Measurements from ENCODE around the gene C1QTNF8.

C1QTNF8 gene

DNA sequence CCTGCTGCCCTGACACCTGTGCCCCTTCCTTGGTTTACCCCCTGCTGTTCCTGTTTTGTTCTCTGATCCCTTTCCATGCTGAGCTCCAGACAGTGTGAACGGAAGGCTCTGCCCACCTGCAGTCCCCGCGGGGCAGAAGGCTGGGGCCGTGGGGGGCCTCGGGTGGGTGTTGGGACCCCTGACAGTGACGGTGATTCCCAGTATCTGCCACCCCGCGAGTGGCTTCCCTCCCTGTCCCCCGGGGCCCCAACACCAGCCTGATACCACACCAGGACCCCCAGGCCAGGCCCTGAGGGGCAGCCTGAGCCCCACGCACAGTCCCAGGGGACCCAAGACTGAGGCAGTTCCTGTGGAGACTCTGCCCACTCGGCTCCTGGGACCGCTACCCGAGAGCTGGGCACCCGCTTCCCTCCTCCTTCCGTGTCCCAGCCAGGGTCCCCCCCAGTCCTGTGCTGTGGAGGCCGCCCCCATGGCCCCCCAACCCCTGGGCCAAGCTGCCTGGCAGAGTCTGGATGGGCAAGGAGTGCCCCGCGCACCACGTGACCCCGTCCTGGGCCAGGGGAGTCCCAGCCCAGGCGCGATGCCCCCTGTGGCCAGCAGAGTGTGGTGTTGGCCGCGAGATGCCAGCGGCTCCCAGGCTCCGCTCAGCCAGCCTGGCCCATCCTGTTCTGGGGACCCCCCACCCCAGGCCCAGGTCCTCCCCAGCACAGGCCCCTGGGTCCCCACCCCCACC is 10.0 kb upstream of the C1QTNF8 start:
- H3K4me3 Mint-ChIP-seq = no peak overlapping the region
- H3K9me3 Mint-ChIP-seq = no peaks in the 10 kb centered on the region
- H3K36me3 Mint-ChIP-seq = no peaks in the 10 kb centered on the region
- no peaks in the 10 kb centered on the region for H3K4me1 Mint-ChIP-seq
- H3K27ac Mint-ChIP-seq = no peak overlapping the region
- peaks cover 3% of the 10 kb centered on the region for H3K27me3 Mint-ChIP-seq

DNA sequence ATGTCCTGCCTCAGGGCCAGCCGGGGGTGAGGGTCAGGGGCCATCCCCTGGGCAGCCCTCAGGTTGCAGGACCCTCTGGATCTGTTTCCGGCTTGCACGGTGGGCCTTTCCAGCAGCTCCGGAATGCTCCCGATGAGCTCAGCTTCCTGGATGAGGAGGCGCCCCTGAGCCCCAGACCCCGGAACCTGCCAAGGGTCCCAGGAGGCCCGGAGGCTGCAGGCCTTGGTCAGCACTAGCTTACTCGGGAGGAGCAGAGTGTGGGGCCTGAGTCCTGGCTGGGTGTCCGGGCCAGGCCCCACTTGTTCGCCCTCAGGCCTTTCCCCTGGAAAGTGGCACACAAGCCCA is 7.6 kb upstream of the C1QTNF8 start:
- H3K27ac Mint-ChIP-seq = no peak overlapping the region
- no peak overlapping the region for H3K4me3 Mint-ChIP-seq
- no peaks in the 10 kb centered on the region for H3K4me1 Mint-ChIP-seq
- H3K27me3 Mint-ChIP-seq = peaks cover 3% of the 10 kb centered on the region
- no peaks in the 10 kb centered on the region for H3K9me3 Mint-ChIP-seq
- H3K36me3 Mint-ChIP-seq = no peaks in the 10 kb centered on the region

DNA sequence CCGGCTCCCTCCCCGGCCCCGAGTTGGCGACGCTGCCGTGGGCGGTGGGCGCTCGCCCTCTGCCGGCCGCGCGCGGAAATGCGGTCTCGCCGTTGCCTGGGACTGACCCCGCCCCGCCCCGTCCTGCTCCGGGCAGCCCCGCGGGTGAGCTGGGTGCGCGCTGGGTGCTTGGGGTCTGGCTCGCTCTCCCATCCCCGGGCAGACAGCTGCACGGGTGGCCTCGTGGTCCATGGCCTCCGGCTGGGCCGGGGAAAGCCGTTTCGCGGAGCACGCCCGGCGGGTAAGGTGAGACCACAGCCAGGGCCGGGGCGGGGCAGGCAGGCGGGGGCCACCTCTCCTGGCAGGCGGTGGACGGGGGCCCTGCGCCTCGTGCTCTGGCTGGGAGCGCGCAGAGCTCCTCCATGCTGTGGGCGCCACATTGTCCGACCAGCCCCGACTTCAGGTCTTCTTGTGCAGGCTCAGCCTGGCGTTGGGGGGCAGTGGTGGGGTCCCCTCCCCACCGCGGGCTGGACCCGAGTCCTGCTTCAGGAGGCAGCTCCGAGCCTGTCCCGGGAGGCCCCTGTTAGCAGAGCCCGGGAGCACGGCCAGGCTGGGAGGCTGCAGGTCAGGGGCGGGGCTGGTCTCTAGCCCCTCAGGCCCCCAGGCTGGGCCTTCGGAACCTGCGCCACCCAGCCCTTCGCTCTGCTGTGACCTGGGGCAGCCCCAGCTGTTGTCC is 7.0 kb upstream of the C1QTNF8 start:
- H3K4me1 Mint-ChIP-seq = no peaks in the 10 kb centered on the region
- no peak overlapping the region for H3K27ac Mint-ChIP-seq
- H3K4me3 Mint-ChIP-seq = no peak overlapping the region
- no peaks in the 10 kb centered on the region for H3K36me3 Mint-ChIP-seq
- H3K27me3 Mint-ChIP-seq = peaks cover 3% of the 10 kb centered on the region
- H3K9me3 Mint-ChIP-seq = no peaks in the 10 kb centered on the region

DNA sequence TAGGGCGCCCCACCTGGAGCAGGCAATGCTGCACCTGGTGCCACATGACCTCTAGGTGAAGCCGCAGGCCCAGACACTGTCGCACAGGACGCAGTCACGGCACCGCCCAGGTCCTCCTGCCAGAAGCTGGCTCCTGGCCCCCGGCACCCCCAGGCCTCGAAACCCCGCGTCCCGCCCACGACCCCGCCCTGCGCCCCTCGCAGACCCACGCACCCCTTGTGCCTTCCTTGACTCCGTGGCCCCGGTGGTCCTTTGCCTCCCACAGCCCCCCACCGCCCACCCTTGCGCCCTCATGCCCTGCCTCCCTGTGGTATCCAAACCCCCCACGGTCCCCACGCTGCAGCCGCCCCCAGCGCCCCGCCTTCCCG is 6.3 kb upstream of the C1QTNF8 start:
- H3K27ac Mint-ChIP-seq = no peak overlapping the region
- no peaks in the 10 kb centered on the region for H3K36me3 Mint-ChIP-seq
- no peaks in the 10 kb centered on the region for H3K9me3 Mint-ChIP-seq
- H3K4me1 Mint-ChIP-seq = no peaks in the 10 kb centered on the region
- peaks cover 3% of the 10 kb centered on the region for H3K27me3 Mint-ChIP-seq
- H3K4me3 Mint-ChIP-seq = no peak overlapping the region

DNA sequence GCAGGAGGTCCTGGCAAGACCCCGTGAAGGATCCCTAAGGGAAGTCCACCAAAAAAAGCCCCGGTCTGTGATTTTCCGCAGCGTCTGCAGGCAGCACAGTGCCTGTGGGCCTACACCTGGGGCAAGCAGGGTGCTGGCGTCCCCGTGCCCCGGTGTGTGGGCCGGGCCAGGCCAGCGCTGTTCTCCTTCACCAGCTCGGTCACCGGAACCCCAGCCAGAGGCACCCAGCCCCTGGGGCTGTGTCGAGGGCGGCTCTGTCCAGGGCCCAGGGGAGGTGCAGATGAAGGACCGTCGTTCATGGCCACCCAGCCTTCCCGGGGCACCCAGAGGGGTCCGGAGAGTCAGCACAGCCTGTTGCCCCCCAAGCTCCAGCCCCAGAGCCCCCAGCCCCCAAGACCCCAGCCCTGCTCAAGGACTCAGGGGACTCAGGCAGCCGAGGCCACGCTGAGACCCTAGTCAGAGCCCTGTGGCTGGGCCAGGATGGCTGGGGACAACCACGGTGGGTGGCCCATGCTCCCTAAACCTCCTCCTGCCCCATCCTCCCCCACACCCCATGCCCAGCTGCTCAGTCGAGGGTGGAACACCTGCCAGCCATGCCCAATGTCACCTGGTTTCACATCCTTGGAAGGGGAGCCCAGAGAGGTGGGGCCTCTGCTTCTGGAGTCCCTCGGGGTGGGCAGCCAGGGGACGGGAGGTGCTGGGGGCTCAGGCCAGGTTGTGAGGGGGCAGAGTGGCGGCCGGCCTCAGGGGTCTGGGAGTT is 5.7 kb upstream of the C1QTNF8 start:
- Mint-ChIP-seq H3K36me3 (no peaks in the 10 kb centered on the region), H3K9me3 (no peaks in the 10 kb centered on the region), H3K27me3 (peaks cover 3% of the 10 kb centered on the region)

DNA sequence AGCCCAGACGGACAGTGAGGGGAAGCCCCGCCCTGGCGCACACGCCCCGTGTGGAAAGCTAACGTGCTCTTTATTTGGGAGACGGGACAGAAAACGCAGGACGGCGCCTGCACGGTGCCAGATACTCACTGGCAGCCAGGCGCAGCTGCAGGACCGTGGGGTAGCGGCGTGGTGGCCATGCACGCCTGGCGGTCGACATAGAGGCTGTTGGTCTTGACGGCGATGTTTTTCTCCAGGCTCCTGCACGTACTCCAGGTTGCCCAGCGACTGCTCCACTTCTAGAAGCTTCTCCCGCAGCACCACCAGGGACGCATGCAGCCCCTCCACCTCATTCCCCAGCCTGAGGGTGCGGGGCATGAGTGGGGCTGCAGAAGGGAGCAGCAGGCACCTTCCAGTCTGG is 5.1 kb upstream of the C1QTNF8 start:
- no peaks in the 10 kb centered on the region for H3K9me3 Mint-ChIP-seq
- no peaks in the 10 kb centered on the region for H3K36me3 Mint-ChIP-seq
- no peaks in the 10 kb centered on the region for H3K4me1 Mint-ChIP-seq
- H3K27ac Mint-ChIP-seq = no peak overlapping the region
- H3K27me3 Mint-ChIP-seq = peaks cover 3% of the 10 kb centered on the region
- H3K4me3 Mint-ChIP-seq = no peak overlapping the region

More for the DNA sequence above, 5.7 kb upstream of the C1QTNF8 start:
- Mint-ChIP-seq H3K27ac (no peak overlapping the region), H3K4me3 (no peak overlapping the region), H3K4me1 (no peaks in the 10 kb centered on the region)

DNA sequence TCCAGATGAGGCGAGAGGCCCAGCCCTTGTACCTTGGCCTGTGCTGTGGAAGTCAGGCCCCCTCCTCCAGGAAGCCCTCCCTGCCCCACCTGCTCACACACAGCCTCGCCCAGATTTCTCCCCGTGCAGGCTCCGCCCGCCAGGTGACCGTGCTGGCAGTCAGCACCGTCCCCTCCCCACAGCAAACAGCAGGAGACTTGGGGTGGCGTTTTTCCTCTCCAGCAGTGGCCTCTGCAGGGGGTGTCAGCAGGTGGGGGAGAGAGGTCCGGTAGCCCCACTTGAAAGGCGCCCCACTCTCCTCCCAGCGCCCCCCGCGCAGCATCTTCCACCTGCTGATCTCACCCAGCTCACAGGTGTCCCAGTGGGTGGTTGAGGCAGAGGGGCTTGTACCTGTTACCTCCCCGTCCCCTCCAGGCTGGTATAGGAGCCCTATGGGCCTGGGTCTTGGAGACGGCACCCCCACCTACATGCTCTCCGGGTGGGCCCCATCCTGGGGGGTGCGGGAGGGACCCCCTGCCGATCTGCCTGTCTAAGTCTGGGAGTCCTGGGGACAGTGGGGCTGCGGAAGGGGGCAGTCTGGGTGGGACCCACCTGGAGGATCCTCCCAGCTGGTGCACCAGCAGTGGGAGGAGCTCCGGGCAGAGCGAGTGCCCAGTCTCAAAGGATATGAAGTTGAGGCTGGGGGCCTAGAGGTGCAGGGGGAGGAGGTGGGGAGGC is 4.2 kb upstream of the C1QTNF8 start:
- Mint-ChIP-seq H3K27ac (no peak overlapping the region), H3K36me3 (no peaks in the 10 kb centered on the region), H3K9me3 (no peaks in the 10 kb centered on the region), H3K4me1 (no peaks in the 10 kb centered on the region), H3K27me3 (peaks cover 3% of the 10 kb centered on the region), H3K4me3 (no peak overlapping the region)

DNA sequence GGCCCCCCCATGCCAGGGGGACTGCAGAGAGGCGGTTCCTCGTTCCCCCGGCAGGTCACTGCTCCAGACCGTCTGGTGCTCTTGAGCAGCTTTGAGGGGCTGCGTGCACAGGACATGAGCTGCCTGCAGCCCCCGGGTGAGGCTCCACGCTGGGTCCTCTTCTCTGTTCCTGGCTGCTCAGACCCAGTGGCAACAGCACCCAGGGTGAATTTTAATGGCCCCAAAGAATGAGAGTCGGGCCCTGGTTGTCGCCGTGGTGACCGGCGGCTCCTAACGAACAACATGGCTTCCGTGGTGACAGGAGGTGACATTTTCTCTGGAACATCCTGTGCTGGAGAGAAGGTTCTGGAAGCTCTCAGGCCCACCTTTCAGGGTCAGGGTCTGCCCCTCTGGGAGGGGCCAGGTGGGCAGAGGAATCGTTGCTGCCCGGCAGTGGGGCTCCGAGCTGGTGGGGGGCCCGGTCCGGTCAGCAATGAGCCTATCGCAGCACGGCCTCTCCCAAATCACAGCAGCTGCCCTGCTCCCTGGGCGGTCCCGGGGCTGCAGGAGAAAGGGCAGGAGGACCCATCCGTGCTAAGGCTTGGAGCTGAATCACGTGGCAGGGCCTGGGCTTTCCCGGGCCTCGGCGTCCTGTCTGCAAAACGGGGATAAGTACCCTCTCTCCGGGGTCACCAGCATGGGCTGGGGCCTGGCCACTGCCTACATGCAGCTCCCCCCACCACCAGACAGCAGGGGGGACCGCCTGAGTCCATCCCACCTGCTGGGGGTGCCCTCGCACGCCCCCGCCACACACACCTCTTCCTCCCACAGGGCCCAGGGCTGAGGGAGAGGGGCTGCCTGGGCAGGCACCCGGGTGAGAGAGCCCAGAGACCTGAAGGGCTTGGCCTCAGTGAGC is 3.4 kb upstream of the C1QTNF8 start:
- Mint-ChIP-seq H3K4me3 (no peak overlapping the region), H3K9me3 (no peaks in the 10 kb centered on the region)

DNA sequence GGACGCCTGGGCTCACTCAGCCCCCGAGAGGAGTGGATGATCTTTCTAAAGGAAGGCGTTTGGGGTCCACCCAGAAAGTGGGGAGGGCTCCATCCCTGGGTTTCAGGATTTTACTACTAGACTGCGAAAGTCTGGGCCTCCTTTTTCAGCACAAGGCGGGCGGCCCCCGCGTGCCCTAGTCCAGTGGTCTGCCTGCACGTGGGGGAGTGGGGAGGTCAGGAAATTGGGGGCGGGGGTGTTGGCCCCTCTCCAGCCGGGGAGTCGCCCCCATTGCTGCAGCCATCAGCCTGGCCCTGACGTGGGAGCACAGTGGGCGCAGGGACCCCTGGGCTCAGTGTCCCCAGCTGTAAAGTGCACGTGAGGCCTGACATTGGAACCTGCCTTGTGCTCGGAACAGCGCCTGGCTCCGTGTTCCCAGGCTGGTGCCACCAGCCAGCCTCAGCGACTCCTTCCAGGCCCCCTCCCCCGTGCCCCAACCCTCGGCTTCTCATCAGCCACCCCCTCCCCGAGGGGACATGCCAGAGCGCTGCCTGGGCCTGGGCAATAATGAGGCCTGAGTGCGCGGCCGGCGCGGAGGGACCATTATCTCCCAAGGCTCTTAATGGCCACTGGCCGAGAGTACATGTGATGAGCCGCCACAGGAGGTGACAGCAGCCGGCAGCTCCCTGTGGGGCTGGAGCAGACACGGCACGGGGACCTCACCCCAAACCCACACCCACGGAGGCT is 2.4 kb upstream of the C1QTNF8 start:
- Mint-ChIP-seq H3K9me3 (no peaks in the 10 kb centered on the region), H3K36me3 (no peaks in the 10 kb centered on the region), H3K4me3 (no peak overlapping the region), H3K4me1 (no peaks in the 10 kb centered on the region), H3K27me3 (no peaks in the 10 kb centered on the region), H3K27ac (no peak overlapping the region)

More for the DNA sequence above, 3.4 kb upstream of the C1QTNF8 start:
- no peak overlapping the region for H3K27ac Mint-ChIP-seq
- no peaks in the 10 kb centered on the region for H3K4me1 Mint-ChIP-seq
- H3K27me3 Mint-ChIP-seq = peaks cover 3% of the 10 kb centered on the region
- no peaks in the 10 kb centered on the region for H3K36me3 Mint-ChIP-seq

DNA sequence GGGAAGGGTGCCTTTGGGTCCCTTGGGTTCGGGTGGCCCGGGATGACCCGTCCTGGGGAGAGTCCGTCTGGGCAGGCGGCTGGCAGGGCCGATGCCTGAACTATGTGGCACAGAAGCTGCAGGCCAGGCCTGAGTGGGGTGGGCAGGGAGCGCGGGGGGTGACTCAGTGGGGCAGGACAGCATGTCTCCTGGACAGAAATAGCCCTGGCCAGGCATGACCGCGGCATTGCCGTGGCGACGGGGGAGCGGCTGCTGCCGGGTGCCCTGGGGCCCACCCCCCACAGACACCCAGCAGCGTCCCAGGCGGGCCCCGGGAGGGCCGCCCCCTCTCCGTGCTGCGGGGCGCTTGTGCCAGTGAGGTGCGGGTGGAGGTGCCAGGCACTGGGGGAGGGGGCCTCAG is 1.8 kb upstream of the C1QTNF8 start:
- Mint-ChIP-seq H3K27me3 (no peaks in the 10 kb centered on the region), H3K4me3 (no peak overlapping the region), H3K4me1 (no peaks in the 10 kb centered on the region), H3K9me3 (no peaks in the 10 kb centered on the region), H3K27ac (no peak overlapping the region), H3K36me3 (no peaks in the 10 kb centered on the region)

DNA sequence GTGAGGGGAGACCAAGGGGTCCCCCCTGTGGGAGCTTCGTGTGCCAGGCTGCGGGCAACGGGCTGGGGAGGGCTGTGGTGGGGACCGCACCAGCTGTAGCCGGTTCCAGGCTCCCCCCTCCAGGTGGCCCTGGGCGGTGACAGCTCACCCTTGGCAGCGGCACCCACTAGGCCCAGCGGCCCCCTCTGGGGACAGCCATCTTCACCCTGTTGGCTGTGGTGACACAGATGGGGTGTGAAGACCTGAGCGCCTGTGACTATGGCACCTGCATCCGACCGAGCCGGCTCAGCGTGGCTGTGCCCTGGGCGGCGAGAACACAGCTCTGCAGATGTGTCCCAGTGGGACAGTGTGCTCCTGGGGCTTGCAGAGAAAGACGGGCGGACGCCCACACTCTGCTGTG is 1.1 kb upstream of the C1QTNF8 start:
- no peaks in the 10 kb centered on the region for H3K4me1 Mint-ChIP-seq
- no peaks in the 10 kb centered on the region for H3K27me3 Mint-ChIP-seq
- no peaks in the 10 kb centered on the region for H3K9me3 Mint-ChIP-seq
- no peaks in the 10 kb centered on the region for H3K36me3 Mint-ChIP-seq
- H3K27ac Mint-ChIP-seq = no peak overlapping the region
- H3K4me3 Mint-ChIP-seq = no peak overlapping the region

DNA sequence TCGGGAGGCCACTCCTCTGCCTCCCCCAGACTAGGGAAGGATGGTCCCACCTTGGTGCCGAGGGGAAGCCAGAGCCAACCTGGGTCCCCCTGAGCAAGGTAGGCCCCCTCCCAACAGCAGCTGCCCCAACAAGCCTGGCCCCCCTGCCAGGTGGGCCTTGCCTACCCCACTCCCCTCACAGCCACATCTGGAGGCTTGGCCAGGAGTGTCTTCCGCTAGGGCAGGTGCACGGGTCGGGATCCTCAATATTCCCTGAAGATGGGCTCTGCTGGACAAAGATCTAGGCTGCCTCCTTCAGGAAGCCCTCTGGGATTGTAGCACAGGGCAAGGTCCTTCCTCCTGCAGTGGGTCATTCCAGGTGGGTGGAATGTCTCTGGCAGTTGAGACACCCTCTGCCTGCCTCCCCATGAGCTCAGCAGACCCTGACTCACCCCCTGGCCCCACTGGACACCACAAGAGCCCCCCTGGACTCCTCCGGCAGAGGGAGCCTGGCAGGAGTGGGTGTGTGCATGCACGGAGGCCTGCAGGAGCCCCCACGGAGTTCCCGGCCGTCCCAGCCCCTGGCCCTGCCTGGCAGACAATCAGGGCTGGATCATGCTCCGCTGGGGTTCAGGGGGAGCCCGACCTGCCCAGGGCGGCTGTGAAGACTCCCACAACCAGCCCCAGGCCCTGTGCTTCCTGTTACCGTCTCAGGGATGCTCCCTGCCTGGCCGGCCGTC is 435 bp downstream of the C1QTNF8 start:
- Mint-ChIP-seq H3K4me3 (no peak overlapping the region), H3K4me1 (no peaks in the 10 kb centered on the region), H3K9me3 (no peaks in the 10 kb centered on the region), H3K36me3 (no peaks in the 10 kb centered on the region), H3K27me3 (no peaks in the 10 kb centered on the region), H3K27ac (no peak overlapping the region)

DNA sequence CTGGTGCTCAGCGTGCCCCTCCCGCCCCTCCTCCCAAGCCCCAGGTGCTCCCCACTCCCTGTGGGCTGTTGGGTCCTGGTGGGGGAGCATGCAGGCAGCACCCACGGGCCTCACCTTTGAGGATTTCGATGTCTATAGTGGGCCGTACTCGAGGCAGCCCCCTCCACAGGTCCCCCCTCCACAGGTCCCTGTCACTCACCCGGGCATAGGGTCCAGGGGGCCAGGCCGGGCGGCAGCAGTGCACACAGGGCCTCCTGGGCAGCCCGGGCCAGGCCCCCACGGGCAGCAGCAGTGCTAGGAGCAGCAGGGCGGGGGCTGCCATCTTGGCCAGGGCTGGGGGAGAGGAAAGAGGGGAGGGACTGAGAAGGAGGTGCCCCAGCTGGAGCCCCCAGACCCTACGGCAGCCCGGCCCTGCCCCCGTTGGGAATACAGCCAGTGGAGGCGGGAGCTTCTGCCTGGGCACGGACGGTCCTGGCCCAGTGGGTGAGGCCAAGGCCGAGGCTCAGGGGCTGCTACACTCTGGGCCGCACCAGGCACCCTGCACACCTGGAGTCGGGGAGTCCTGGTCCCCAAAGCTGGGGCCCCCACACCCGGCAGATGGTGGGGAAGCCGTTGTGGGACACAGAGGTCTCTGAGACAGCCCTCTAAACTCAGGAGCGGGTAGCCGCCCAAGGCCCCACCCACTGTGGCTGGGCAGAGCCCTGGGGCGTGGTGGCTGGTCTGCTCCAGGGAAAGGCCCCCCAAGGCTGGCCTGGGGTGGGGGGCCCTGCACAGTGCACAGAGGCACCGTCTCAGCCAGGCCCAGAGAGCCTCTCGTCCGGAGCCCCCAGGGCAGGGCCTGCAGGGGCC is 1.2 kb downstream of the C1QTNF8 start:
- H3K36me3 Mint-ChIP-seq = no peaks in the 10 kb centered on the region
- no peaks in the 10 kb centered on the region for H3K27me3 Mint-ChIP-seq
- no peaks in the 10 kb centered on the region for H3K4me1 Mint-ChIP-seq
- no peak overlapping the region for H3K27ac Mint-ChIP-seq
- no peak overlapping the region for H3K4me3 Mint-ChIP-seq
- no peaks in the 10 kb centered on the region for H3K9me3 Mint-ChIP-seq
